DOHH2 (cell line): ENCODE results near the gene RTN4IP1.

Source experiments
- CTCF ChIP-seq: fragments of 200-600 bp; sonication (generic); IDR thresholded peaks from one replicate; pipeline ENCODE4 v1.5.1; 2014; ENCODE audit warnings: antibody characterized with exemption, mild to moderate bottlenecking, low read depth, low read length; ENCODE audit not compliant: poor library complexity, severe bottlenecking
- EZH2phosphoT487 ChIP-seq: fragments of 200-600 bp; sonication (generic); IDR thresholded peaks from 2 replicates; pipeline ENCODE4 v1.6.1; 2017; ENCODE audit warnings: borderline replicate concordance, mild to moderate bottlenecking, antibody characterized with exemption, low read length, moderate library complexity, mixed read lengths

GRCh38 chr6:106528521-106528920, 100.8 kb downstream of the RTN4IP1 start:
- no peak for TF ChIP-seq CTCF
- no peak for TF ChIP-seq EZH2phosphoT487
